Liver (tissue), 9 donors: ENCODE data around the gene ELAC1. TPM values are rescaled to one million over a fixed set of nuclear protein-coding genes. Genes with fewer than 3 reads are reported as not detected.

Experiments
- DNase-seq: peaks from one replicate; pipeline ENCODE4 v3.0.0-alpha.2; 2017; ENCODE audit warnings: low spot score
- H3K27ac ChIP-seq, 2 donors: one replicate each; pipeline ENCODE4 v1.7.0; 2013; ENCODE audit warnings: inconsistent platforms in 2 of 2, low read length in 2 of 2, control low read depth in 1 of 2, low read depth in 1 of 2, mild to moderate bottlenecking in 1 of 2
- H3K27me3 ChIP-seq, 4 donors: one replicate each; pipeline versions ENCODE4 v1.6.1 to v1.7.0; 2013; ENCODE audit warnings: low read length in 3 of 4, inconsistent platforms in 1 of 4, mild to moderate bottlenecking in 1 of 4, moderate library complexity in 1 of 4; ENCODE audit not compliant: control insufficient read depth in 4 of 4, insufficient read depth in 4 of 4
- H3K36me3 ChIP-seq, 4 donors: one replicate each; pipeline versions ENCODE4 v1.6.1 to v1.7.0; 2013; ENCODE audit warnings: low read length in 3 of 4, mild to moderate bottlenecking in 3 of 4, low read depth in 1 of 4, moderate library complexity in 1 of 4; ENCODE audit not compliant: control insufficient read depth in 4 of 4, insufficient read depth in 3 of 4
- H3K4me1 ChIP-seq, 4 donors: one replicate each; pipeline versions ENCODE4 v1.6.1 to v1.7.0; 2013; ENCODE audit warnings: low read length in 3 of 4, mild to moderate bottlenecking in 3 of 4, moderate library complexity in 1 of 4; ENCODE audit not compliant: control insufficient read depth in 4 of 4, insufficient read depth in 4 of 4
- H3K4me3 ChIP-seq, 3 donors: one replicate each; pipeline versions ENCODE4 v1.6.1 to v1.7.0; 2013; ENCODE audit warnings: low read length in 3 of 3, control low read depth in 1 of 3, low read depth in 1 of 3, mild to moderate bottlenecking in 1 of 3
- H3K9ac ChIP-seq, 2 donors: one replicate each; pipeline ENCODE4 v1.7.0; 2013; ENCODE audit warnings: low read length in 2 of 2, mild to moderate bottlenecking in 2 of 2, moderate library complexity in 2 of 2, control low read depth in 1 of 2, low read depth in 1 of 2
- H3K9me3 ChIP-seq, 4 donors: one replicate each; pipeline versions ENCODE4 v1.6.1 to v1.7.0; 2013; ENCODE audit warnings: low read length in 3 of 4; ENCODE audit not compliant: control insufficient read depth in 4 of 4
- ATF3 ChIP-seq: IDR thresholded peaks from 2 replicates; pipeline ENCODE4 v1.6.1; 2016; ENCODE audit warnings: antibody characterized with exemption
- CTCF ChIP-seq: fragments of 150-350 bp; IDR thresholded peaks from 2 replicates; pipeline ENCODE4 v1.5.1; 2017; ENCODE audit warnings: improper control_type of control experiment, low read depth, low read length; ENCODE audit not compliant: missing input control
- EGR1 ChIP-seq, 2 donors: IDR thresholded peaks; 2 replicates each; pipeline ENCODE4 v1.6.1; 2016 to 2018; ENCODE audit warnings: antibody characterized with exemption in 2 of 2, low read depth in 2 of 2
- FOXA1 ChIP-seq: IDR thresholded peaks from 2 replicates; pipeline ENCODE4 v1.6.1; 2016; ENCODE audit warnings: antibody characterized with exemption
- FOXA2 ChIP-seq: IDR thresholded peaks from 2 replicates; pipeline ENCODE4 v1.6.1; 2016; ENCODE audit warnings: antibody characterized with exemption
- HNF4A ChIP-seq, 2 donors: conservative IDR thresholded peaks; 2 replicates each; pipeline ENCODE4 v1.6.1; 2016; ENCODE audit warnings: antibody characterized with exemption in 2 of 2, mild to moderate bottlenecking in 2 of 2
- JUND ChIP-seq, 2 donors: IDR thresholded peaks; 2 replicates each; pipeline ENCODE4 v1.6.1; 2016; ENCODE audit warnings: antibody characterized with exemption in 2 of 2
- MAX ChIP-seq: IDR thresholded peaks from 2 replicates; pipeline ENCODE4 v1.6.1; 2016; ENCODE audit warnings: antibody characterized with exemption
- NR2F2 ChIP-seq: IDR thresholded peaks from 2 replicates; pipeline ENCODE4 v1.6.1; 2016; ENCODE audit warnings: antibody characterized with exemption
- RAD21 ChIP-seq, 2 donors: IDR thresholded peaks; 2 replicates each; pipeline ENCODE4 v1.6.1; 2016; ENCODE audit warnings: antibody characterized with exemption in 2 of 2, mild to moderate bottlenecking in 2 of 2
- REST ChIP-seq: IDR thresholded peaks from 2 replicates; pipeline ENCODE4 v1.6.1; 2016; ENCODE audit warnings: antibody characterized with exemption, mild to moderate bottlenecking
- RXRA ChIP-seq, 2 donors: IDR thresholded peaks; 2 replicates each; pipeline ENCODE4 v1.6.1; 2017 to 2018; ENCODE audit warnings: antibody characterized with exemption in 2 of 2, mild to moderate bottlenecking in 1 of 2
- SP1 ChIP-seq: IDR thresholded peaks from 2 replicates; pipeline ENCODE4 v1.6.1; 2018; ENCODE audit warnings: antibody characterized with exemption, mild to moderate bottlenecking
- TAF1 ChIP-seq: conservative IDR thresholded peaks from 2 replicates; pipeline ENCODE4 v1.6.1; 2016; ENCODE audit warnings: antibody characterized with exemption, mild to moderate bottlenecking
- YY1 ChIP-seq: IDR thresholded peaks from 2 replicates; pipeline ENCODE4 v1.6.1; 2016; ENCODE audit warnings: antibody characterized with exemption, mild to moderate bottlenecking
- WGBS: extraction: QIAGEN DNeasy Blood & Tissue Kit; methylation state at CpG from one replicate; pipeline ENCODE4 v1.1.7; 2013; 5-methylcytosine and 5-hydroxymethylcytosine counted together
- polyA plus RNA-seq, 2 donors: library from polyadenylated mRNA; stranded (reverse) in 1 of 2; unstranded in 1 of 2; fragments of 200-250 nt in 1 of 2; fragments of >200 nt in 1 of 2; fragmentation: Nextera tagmentation in 1 of 2; extraction: Ambion mirVana in 1 of 2; gene quantifications; one replicate each; pipeline versions ENCODE4 v1.2.1 to v1.2.3, GENCODE V29; 2013 to 2015
- total RNA-seq, 2 donors: library from RNA; depleted of rRNA; stranded (reverse); fragments of >200 nt; gene quantifications; one replicate each; pipeline ENCODE4 v1.2.3, GENCODE V29; 2014
- donor health status: healthy.
- donor health status: healthy.
- donor health status: healthy.
- donor health status: healthy.
- donor health status: healthy.

The ELAC1 gene
- total and polyA plus RNA-seq, 4 donors, result 4.9 to 10.2 (median 7.0) TPM

GRCh38 chr18:50982802-50983179, 15.0 kb downstream of the ELAC1 start:
- no peak overlapping the region for H3K27ac ChIP-seq
- H3K9ac ChIP-seq, result no peak overlapping the region
- DNase-seq, result no peak
- 92% methylated on average over 3 of the region's 3 CpGs for WGBS
- no peaks in the 10 kb centered on the region for H3K27me3 ChIP-seq
- H3K36me3 ChIP-seq, result peaks cover 8 to 33% (median 15%) of the 10 kb centered on the region in 4 donors
- H3K9me3 ChIP-seq, result no peaks in the 10 kb centered on the region
- H3K4me3 ChIP-seq, result no peak overlapping the region
- TF ChIP-seq REST, result peak; percentile 81
- TF ChIP-seq EGR1 (IDR thresholded peaks at IDR 0.05; ENCODE audit: low read depth in 2 of 2), result no peak
- TF ChIP-seq HNF4A (conservative IDR thresholded peaks at IDR 0.05), result peak in 1 of 2 donors; percentile 25
- peak; percentile 35 to 43 for TF ChIP-seq RAD21 (IDR thresholded peaks at IDR 0.05)
- no peak for TF ChIP-seq FOXA1
- peak; percentile 20 for TF ChIP-seq SP1
- TF ChIP-seq YY1, result no peak
- TF ChIP-seq CTCF, result peak; percentile 22
- H3K4me1 ChIP-seq, result no peaks in the 10 kb centered on the region

- no peak overlapping the region for H3K4me3 ChIP-seq
- H3K27ac ChIP-seq, result no peak overlapping the region
- 92% methylated on average over 2 of the region's 2 CpGs for WGBS
- H3K36me3 ChIP-seq, result peaks cover 4 to 21% (median 8%) of the 10 kb centered on the region in 4 donors
- H3K27me3 ChIP-seq, result no peaks in the 10 kb centered on the region
- no peak for DNase-seq
- TF ChIP-seq NR2F2 (no peak), FOXA1 (no peak), MAX (no peak)
- no peaks in the 10 kb centered on the region for H3K9me3 ChIP-seq
- H3K4me1 ChIP-seq, result no peaks in the 10 kb centered on the region
- no peak overlapping the region for H3K9ac ChIP-seq
Measured at GRCh38 chr18:50986360-50987087, 18.7 kb downstream of the ELAC1 start.

- no peak overlapping the region for H3K9ac ChIP-seq
- H3K9me3 ChIP-seq, result no peaks in the 10 kb centered on the region
- no peaks in the 10 kb centered on the region for H3K27me3 ChIP-seq
- 64% methylated on average over 2 of the region's 2 CpGs for WGBS
- no peak overlapping the region for H3K4me3 ChIP-seq
- H3K27ac ChIP-seq, result no peak overlapping the region
- no peak for DNase-seq
- H3K36me3 ChIP-seq, result peaks cover 4 to 21% (median 8%) of the 10 kb centered on the region in 4 donors
- TF ChIP-seq RAD21 (IDR thresholded peaks at IDR 0.05) (no peak), ATF3 (no peak), EGR1 (IDR thresholded peaks at IDR 0.05; ENCODE audit: low read depth in 2 of 2) (no peak), NR2F2 (no peak), SP1 (no peak), RXRA (IDR thresholded peaks at IDR 0.05) (no peak), HNF4A (conservative IDR thresholded peaks at IDR 0.05) (no peak), FOXA1 (no peak), JUND (IDR thresholded peaks at IDR 0.05) (no peak), TAF1 (no peak), MAX (no peak), FOXA2 (no peak)
- H3K4me1 ChIP-seq, result no peaks in the 10 kb centered on the region
Measured at GRCh38 chr18:50987261-50987660, 19.4 kb downstream of the ELAC1 start.
